Measurements from ENCODE around the gene GABBR2. TPM values are rescaled to one million over a fixed set of nuclear protein-coding genes. Genes with fewer than 3 reads are reported as not detected.

The GABBR2 gene
- total and polyA plus RNA-seq, 9 of the 15 experiments (the other 6 are each of a cell fraction or from before 2014, with no cell fraction given): 0.15 to 1.9 (median 0.32) TPM

GRCh38 chr9:98541684-98542230 lies 167.0 kb downstream of the GABBR2 start (continued):
- no peak for TF ChIP-seq ELK3 (CRISPR knock-in tag; IDR thresholded peaks at IDR 0.05)
- no peak for TF ChIP-seq SLC30A9 (CRISPR knock-in tag; IDR thresholded peaks at IDR 0.05)
- TF ChIP-seq ZC3H8 (IDR thresholded peaks at IDR 0.05): no peak
- TF ChIP-seq ZNF830 (CRISPR knock-in tag; IDR thresholded peaks at IDR 0.05): no peak
- TF ChIP-seq TRIM24 (IDR thresholded peaks at IDR 0.05): no peak
- TF ChIP-seq ZBTB8A (IDR thresholded peaks at IDR 0.05; ENCODE audit: partially characterized antibody): no peak
- no peak for TF ChIP-seq MAX (CRISPR knock-in tag; IDR thresholded peaks at IDR 0.05)
- TF ChIP-seq TCFL5 (CRISPR knock-in tag; conservative IDR thresholded peaks at IDR 0.05): no peak
- no peak for TF ChIP-seq LARP7 (IDR thresholded peaks at IDR 0.05)
- TF ChIP-seq RBM25 (IDR thresholded peaks at IDR 0.05; ENCODE audit: low read depth, low read length, severe bottlenecking): no peak
- peak; percentile 69 for TF ChIP-seq EGR1 (conservative IDR thresholded peaks at IDR 0.05)
- no peak for TF ChIP-seq CBX3 (IDR thresholded peaks at IDR 0.05; ENCODE audit: borderline replicate concordance in 1 of 2, low read length in 2 of 2)
- no peak for TF ChIP-seq PHF20 (IDR thresholded peaks at IDR 0.05; ENCODE audit: partially characterized antibody)
- TF ChIP-seq ATF1 (CRISPR knock-in tag; IDR thresholded peaks at IDR 0.05): no peak
- TF ChIP-seq ATF1 (tag; IDR thresholded peaks at IDR 0.05): peak; percentile 14; the same call in 1 of the 2 replicates
- TF ChIP-seq ZFX (CRISPR knock-in tag; IDR thresholded peaks at IDR 0.05): no peak
- peak; percentile 53 for TF ChIP-seq CBFA2T3 (IDR thresholded peaks at IDR 0.05)
- TF ChIP-seq THRA (IDR thresholded peaks at IDR 0.05): no peak
- TF ChIP-seq CCNT2 (IDR thresholded peaks at IDR 0.05; ENCODE audit: borderline replicate concordance, extremely low read depth, insufficient read length, low read depth, low read length): no peak
- TF ChIP-seq POLR3A (IDR thresholded peaks at IDR 0.05; ENCODE audit: borderline replicate concordance, extremely low read depth, insufficient read depth, insufficient read length): no peak
- TF ChIP-seq BCL6 (CRISPR knock-in tag; IDR thresholded peaks at IDR 0.05): no peak
- TF ChIP-seq THAP12 (CRISPR knock-in tag; IDR thresholded peaks at IDR 0.05): no peak
- TF ChIP-seq FUS (optimal IDR thresholded peaks at IDR 0.05; ENCODE audit: low read depth, low read length): no peak
- no peak for TF ChIP-seq ZNF644 (tag; IDR thresholded peaks at IDR 0.05; ENCODE audit: low read depth)
- no peak for TF ChIP-seq PML (IDR thresholded peaks at IDR 0.05; ENCODE audit: low read length)
- no peak for TF ChIP-seq STAG1 (CRISPR knock-in tag; IDR thresholded peaks at IDR 0.05; ENCODE audit: borderline replicate concordance)
- TF ChIP-seq TFAP4 (CRISPR knock-in tag; IDR thresholded peaks at IDR 0.05; ENCODE audit: borderline replicate concordance): no peak

Data from K562 (cell line).